HCT116 (cell line): ENCODE data around the gene MACROH2A2. TPM values are rescaled to one million over a fixed set of nuclear protein-coding genes. Genes with fewer than 3 reads are reported as not detected.

Experiments
- ATAC-seq: fragments of 200-7000 bp; cut with Tn5 transposase; 2 replicates; pipeline ENCODE4 v1.9.1; 2020; ENCODE audit warnings: mild to moderate bottlenecking, moderate library complexity
- BruUV-seq: library from RNA; stranded (reverse); fragments of 400-500 nt; replicated peaks from 2 replicates; lab custom pipeline; 2021; lab: Mats Ljungman, UMichigan
- CTCF ChIA-PET: fragments of 300-600 bp; sonication (Branson Sonifier 250); formaldehyde crosslinking; loops from one replicate; lab custom pipeline; 2021; ENCODE audit warnings: antibody characterized with exemption; lab: Charles Lee
- POLR2A ChIA-PET: fragments of 300-600, 350-600 bp; sonication (Branson Sonifier 250); formaldehyde crosslinking; loops from one replicate; lab custom pipeline; 2021; ENCODE audit warnings: antibody characterized with exemption; lab: Charles Lee
- RAD21 ChIA-PET, 2 experiments: fragments of 300-600 bp; sonication (Branson Sonifier 250); formaldehyde crosslinking; loops; one replicate each; lab custom pipeline; 2023; ENCODE audit warnings: low total read pairs in 2 of 2; ENCODE audit not compliant: uncharacterized antibody in 2 of 2, unreplicated experiment in 2 of 2, low non-redundant PET in 1 of 2; lab: Charles Lee
- DNase-seq: peaks from one replicate; pipeline ENCODE4 v3.0.0-alpha.2; 2010; ENCODE audit warnings: low read depth, low spot score
- H2AFZ ChIP-seq: fragments of 200-600 bp; shearing (Covaris generic), sonication (generic); 2 replicates; pipeline ENCODE4 v1.6.1; 2017; ENCODE audit warnings: low read depth, mixed run types, mixed read lengths, antibody characterized with exemption, low read length; ENCODE audit not compliant: poor library complexity, severe bottlenecking
- H3K27ac ChIP-seq: 2 replicates; pipeline ENCODE4 v1.5.1; 2012; ENCODE audit warnings: low read depth, low read length
- H3K27me3 ChIP-seq: fragments of 200-600 bp; sonication (generic); 2 replicates; pipeline ENCODE4 v1.6.1; 2016; ENCODE audit warnings: mixed run types, low read length, mixed read lengths; ENCODE audit not compliant: insufficient read depth
- H3K36me3 ChIP-seq, 2 experiments: fragments of 200-500 bp in 1 of 2; fragments of 200-600 bp in 1 of 2; sonication (Bioruptor generic) in 1 of 2; sonication (generic) in 1 of 2; 2 replicates each; pipeline versions ENCODE4 v1.5.1 to v1.6.1; 2014 to 2016; ENCODE audit warnings: low read length in 2 of 2, inconsistent platforms in 1 of 2, mixed read lengths in 1 of 2, mixed run types in 1 of 2; ENCODE audit not compliant: insufficient read depth in 2 of 2, control insufficient read depth in 1 of 2
- H3K4me1 ChIP-seq, 2 experiments: fragments of 200-600 bp in 1 of 2; sonication (generic) in 1 of 2; 2 replicates each; pipeline versions ENCODE4 v1.5.1 to v1.6.1; 2012 to 2017; ENCODE audit warnings: low read length in 2 of 2, inconsistent platforms in 1 of 2, mild to moderate bottlenecking in 1 of 2, mixed read lengths in 1 of 2, mixed run types in 1 of 2, moderate library complexity in 1 of 2; ENCODE audit not compliant: insufficient read depth in 2 of 2, control insufficient read depth in 1 of 2
- H3K4me2 ChIP-seq: fragments of 200-600 bp; sonication (generic); 2 replicates; pipeline ENCODE4 v1.6.1; 2017; ENCODE audit warnings: mixed run types, low read length, mixed read lengths
- H3K4me3 ChIP-seq, 2 experiments: fragments of 200-600 bp in 1 of 2; sonication (generic) in 1 of 2; replicated peaks in 1 of 2; 2 replicates each; pipeline ENCODE4 v1.5.1; 2011 to 2016; ENCODE audit warnings: low read length in 2 of 2, control low read depth in 1 of 2, low read depth in 1 of 2, mild to moderate bottlenecking in 1 of 2, mixed read lengths in 1 of 2, mixed run types in 1 of 2
- H3K79me2 ChIP-seq: fragments of 200-600 bp; sonication (generic); 2 replicates; pipeline ENCODE4 v1.6.1; 2017; ENCODE audit warnings: mild to moderate bottlenecking, mixed run types, low read length, moderate library complexity, mixed read lengths; ENCODE audit not compliant: insufficient read depth
- H3K9ac ChIP-seq: fragments of 200-600 bp; sonication (generic); 2 replicates; pipeline ENCODE4 v1.6.1; 2016; ENCODE audit warnings: low read length, mixed read lengths
- H3K9me2 ChIP-seq: fragments of 200-600 bp; sonication (generic), shearing (Covaris generic); 2 replicates; pipeline ENCODE4 v1.6.1; 2017; ENCODE audit warnings: mixed run types, mild to moderate bottlenecking, moderate library complexity; ENCODE audit not compliant: insufficient read depth
- H3K9me3 ChIP-seq, 2 experiments: fragments of 200-500 bp in 1 of 2; fragments of 200-600 bp in 1 of 2; sonication (Bioruptor generic) in 1 of 2; sonication (generic) in 1 of 2; 2 replicates each; pipeline ENCODE4 v1.6.1; 2014 to 2017; ENCODE audit warnings: low read length in 2 of 2, mixed read lengths in 2 of 2, inconsistent platforms in 1 of 2, low read depth in 1 of 2, mild to moderate bottlenecking in 1 of 2, mixed run types in 1 of 2, moderate library complexity in 1 of 2; ENCODE audit not compliant: control insufficient read depth in 1 of 2, insufficient read depth in 1 of 2
- H4K20me1 ChIP-seq: fragments of 200-600 bp; sonication (generic), shearing (Covaris generic); 2 replicates; pipeline ENCODE4 v1.6.1; 2017; ENCODE audit warnings: mixed run types, mild to moderate bottlenecking, moderate library complexity; ENCODE audit not compliant: insufficient read depth
- CEBPB ChIP-seq: IDR thresholded peaks from 2 replicates; pipeline ENCODE4 v1.6.1; 2012; ENCODE audit warnings: low read depth
- CTCF ChIP-seq, 3 experiments: fragments of 200-600 bp in 1 of 3; sonication (generic) in 1 of 3; IDR thresholded peaks in 2 of 3; conservative IDR thresholded peaks in 1 of 3; 2 replicates each; pipeline ENCODE4 v1.5.1; 2012 to 2017; ENCODE audit warnings: low read depth in 2 of 3, low read length in 2 of 3, antibody characterized with exemption in 1 of 3, borderline replicate concordance in 1 of 3, control low read depth in 1 of 3, mild to moderate bottlenecking in 1 of 3, mixed read lengths in 1 of 3, mixed run types in 1 of 3, moderate library complexity in 1 of 3; ENCODE audit not compliant: insufficient read depth in 1 of 3
- EGR1 ChIP-seq: IDR thresholded peaks from 2 replicates; pipeline ENCODE4 v1.6.1; 2012; ENCODE audit warnings: low read depth
- ELF1 ChIP-seq: IDR thresholded peaks from 2 replicates; pipeline ENCODE4 v1.6.1; 2012; ENCODE audit warnings: low read depth, borderline replicate concordance
- EZH2 ChIP-seq: fragments of 200-600 bp; sonication (generic); IDR thresholded peaks from 2 replicates; pipeline ENCODE4 v1.6.1; 2017; ENCODE audit warnings: antibody characterized with exemption, mixed run types
- FOSL1 ChIP-seq: IDR thresholded peaks from 2 replicates; pipeline ENCODE4 v1.6.1; 2012; ENCODE audit warnings: low read depth
- MAX ChIP-seq: IDR thresholded peaks from 2 replicates; pipeline ENCODE4 v1.6.1; 2012
- POLR2AphosphoS5 ChIP-seq: IDR thresholded peaks from 2 replicates; pipeline ENCODE4 v1.6.1; 2011; ENCODE audit warnings: mild to moderate bottlenecking, low read depth, low read length, moderate library complexity
- SIN3A ChIP-seq: IDR thresholded peaks from 2 replicates; pipeline ENCODE4 v1.6.1; 2012; ENCODE audit warnings: low read depth
- SRF ChIP-seq: IDR thresholded peaks from 2 replicates; pipeline ENCODE4 v1.6.1; 2012; ENCODE audit warnings: low read depth
- TCF7L2 ChIP-seq: IDR thresholded peaks from 2 replicates; pipeline ENCODE4 v1.7.0; 2011; ENCODE audit warnings: borderline replicate concordance, inconsistent platforms; ENCODE audit not compliant: insufficient read depth, insufficient read length; ENCODE audit errors: extremely low read depth
- YY1 ChIP-seq: IDR thresholded peaks from 2 replicates; pipeline ENCODE4 v1.6.1; 2011; ENCODE audit warnings: low read length, low read depth, moderate library complexity, mild to moderate bottlenecking; ENCODE audit not compliant: insufficient replicate concordance; ENCODE audit errors: extremely low read depth
- ZFX ChIP-seq: fragments of 450-650 bp; IDR thresholded peaks from 2 replicates; pipeline ENCODE4 v1.6.1; 2017
- intact Hi-C: fragments of 100-400 bp; cut with micrococcal nuclease; formaldehyde crosslinking; loops from 2 replicates; pipeline ENCODE4 v1.10.0; 2022
- total RNA-seq: library from RNA; stranded (reverse); gene quantifications from one replicate; pipeline ENCODE4 v1.2.1, GENCODE V29; 2021; ENCODE audit not compliant: unreplicated experiment

Gene MACROH2A2
- total RNA-seq, 1 experiment from 2014 or later = 41.4 TPM

GRCh38 chr10:70032667-70033289, 19.9 kb upstream of the MACROH2A2 start:
- H3K9me2 ChIP-seq = no peaks in the 10 kb centered on the region
- ATAC-seq (no peak), DNase-seq (no peak)
- H3K27me3 ChIP-seq = no peaks in the 10 kb centered on the region
- TF ChIP-seq SIN3A (no peak), TCF7L2 (no peak), POLR2AphosphoS5 (no peak), SRF (no peak), MAX (no peak), FOSL1 (no peak), CEBPB (no peak), YY1 (no peak), EGR1 (no peak), ELF1 (no peak), CTCF (IDR thresholded peaks at IDR 0.05 in 2 of 3, conservative IDR thresholded peaks at IDR 0.05 in 1 of 3; ENCODE audit: borderline replicate concordance in 1 of 3, insufficient read depth in 1 of 3, low read depth in 2 of 3, low read length in 2 of 3) (no peak), EZH2 (no peak), ZFX (no peak)
- no peaks in the 10 kb centered on the region for H3K4me1 ChIP-seq
- H3K36me3 ChIP-seq = no peaks in the 10 kb centered on the region
- no peak overlapping the region for H2AFZ ChIP-seq
- no peak overlapping the region for H3K4me3 ChIP-seq
- BruUV-seq = no TSS peak
- H3K4me2 ChIP-seq = no peak overlapping the region
- ChIA-PET RAD21 (no interaction called here), CTCF (no interaction called here), POLR2A (no interaction called here)
- H3K9ac ChIP-seq = no peak overlapping the region
- H3K79me2 ChIP-seq = no peaks in the 10 kb centered on the region
- no peak overlapping the region for H3K27ac ChIP-seq
- intact Hi-C loops = no loop called here
- peaks cover 0 to 15% of the 10 kb centered on the region in 2 experiments; a peak in 2 of 4 replicates for H3K9me3 ChIP-seq
- no peaks in the 10 kb centered on the region for H4K20me1 ChIP-seq
